GM18858 (cell line): Measurements from ENCODE around the gene OR4K14.
"Not testable (repeated sequence)": the region's sequence is repeated elsewhere in the genome, so short reads cannot be mapped to it uniquely, and the experiment has no call there.

Source experiments
- ATAC-seq: cut with Tn5 transposase; IDR thresholded peaks from one replicate; pipeline ENCODE4 v1.9.1; 2021; ENCODE audit not compliant: unreplicated experiment

OR4K14 gene

DNA sequence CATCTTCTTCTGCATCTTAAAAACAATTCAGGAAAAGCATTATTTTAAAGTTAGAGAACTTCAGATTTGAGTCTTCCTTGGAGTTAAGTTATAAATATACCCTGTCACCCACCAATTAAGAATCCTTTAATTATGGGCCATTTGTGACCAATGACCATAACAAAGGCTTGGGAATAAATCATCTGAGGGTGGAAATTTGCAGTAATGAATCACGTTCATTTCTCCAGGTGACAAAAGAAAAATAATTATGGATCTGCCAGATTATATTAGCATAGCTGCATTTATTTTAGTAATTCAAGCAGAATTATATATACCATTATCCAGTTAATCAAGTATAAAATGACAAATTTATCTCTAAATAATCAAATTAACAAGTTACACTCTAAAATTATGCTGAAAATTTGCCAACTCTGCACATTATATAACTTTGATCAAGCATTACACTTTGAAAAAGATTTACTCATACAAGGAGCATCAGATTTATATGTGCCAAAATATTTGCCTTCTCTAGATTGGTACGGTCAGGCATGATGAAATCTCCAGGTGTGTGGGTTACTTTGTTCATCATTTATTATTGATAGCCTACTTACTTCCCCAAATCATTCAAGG, at the start of gene OR4K14:
Gene OR4K14 (minus strand): TSS at position 51 of the 609 bp plus-strand sequence. CDS start 4,114 bp downstream, outside the sequence.
- no peak for ATAC-seq

DNA sequence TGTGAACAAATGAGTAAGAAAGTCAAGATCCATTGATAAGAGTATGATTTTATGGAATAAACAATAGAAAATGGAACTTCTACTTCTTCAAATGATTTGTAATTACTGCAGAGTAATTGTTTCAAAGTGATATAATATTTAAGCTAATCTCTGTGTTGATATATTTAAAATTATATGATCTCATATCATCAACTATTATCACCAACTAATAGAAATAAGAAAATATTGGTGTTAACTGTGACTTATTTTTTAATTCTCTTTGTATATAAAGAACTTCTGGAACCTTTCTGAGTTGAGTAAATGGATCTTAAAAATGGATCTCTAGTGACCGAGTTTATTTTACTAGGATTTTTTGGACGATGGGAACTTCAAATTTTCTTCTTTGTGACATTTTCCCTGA, 40.6 kb upstream of the OR4K14 start, which contains the start of gene OR4L1:
Gene OR4L1 (plus strand): TSS at position 301 of the 400 bp plus-strand sequence. CDS start 0 bp downstream, at position 301.
- ATAC-seq = no peak

DNA sequence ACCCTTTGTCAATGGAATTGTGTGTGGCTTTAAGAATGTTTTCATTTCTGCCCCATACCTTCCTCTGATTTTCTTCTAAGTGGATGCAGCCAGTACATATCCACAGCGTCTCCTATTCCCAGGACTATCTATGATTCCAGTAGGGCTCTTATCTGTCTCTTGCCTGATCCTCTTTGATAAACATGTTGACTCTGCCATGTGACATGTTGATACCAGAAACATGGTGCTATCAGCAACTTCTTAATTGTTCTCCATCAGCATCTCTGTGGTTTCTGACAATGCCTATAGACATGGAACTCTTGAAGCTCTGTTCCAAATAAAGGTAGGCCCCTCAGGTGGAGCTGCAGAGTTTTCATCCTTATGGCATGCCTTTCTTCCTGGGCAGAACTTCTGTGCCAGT, 29.1 kb upstream of the OR4K14 start:
- ATAC-seq = no peak

GRCh38 chr14:20044243-20044642, 25.1 kb upstream of the OR4K14 start:
- ATAC-seq = no peak

GRCh38 chr14:20035938-20036337, 16.8 kb upstream of the OR4K14 start, which contains the start of gene OR4K13:
Gene OR4K13, minus strand, starts transcription at chr14:20036038. Its CDS starts 1,280 bp downstream, at chr14:20034758.
- ATAC-seq = no peak

GRCh38 chr14:20035449-20035848, 16.3 kb upstream of the OR4K14 start:
- no peak for ATAC-seq

GRCh38 chr14:20031058-20031457, 12.0 kb upstream of the OR4K14 start:
- ATAC-seq = no peak

DNA sequence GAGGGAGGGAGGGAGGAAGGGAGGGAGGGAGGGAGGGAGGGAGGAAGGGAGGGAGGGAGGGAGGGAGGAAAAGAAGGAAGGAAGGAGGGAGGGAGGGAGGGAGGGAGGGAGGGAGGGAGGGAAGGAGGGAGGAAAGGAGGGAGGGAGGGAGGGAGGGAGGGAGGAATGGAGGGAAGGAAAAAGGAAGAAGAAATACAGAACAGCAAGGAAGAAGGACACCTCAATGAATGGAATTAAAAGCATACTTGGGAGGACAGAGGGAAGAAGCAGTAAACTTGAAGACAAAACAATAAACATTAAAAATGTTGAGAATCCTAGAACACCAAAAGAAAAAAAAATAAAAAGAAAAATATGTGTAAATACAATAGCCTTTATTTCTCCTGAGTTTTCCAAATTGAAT, 11.0 kb downstream of the OR4K14 start:
- no peak for ATAC-seq

DNA sequence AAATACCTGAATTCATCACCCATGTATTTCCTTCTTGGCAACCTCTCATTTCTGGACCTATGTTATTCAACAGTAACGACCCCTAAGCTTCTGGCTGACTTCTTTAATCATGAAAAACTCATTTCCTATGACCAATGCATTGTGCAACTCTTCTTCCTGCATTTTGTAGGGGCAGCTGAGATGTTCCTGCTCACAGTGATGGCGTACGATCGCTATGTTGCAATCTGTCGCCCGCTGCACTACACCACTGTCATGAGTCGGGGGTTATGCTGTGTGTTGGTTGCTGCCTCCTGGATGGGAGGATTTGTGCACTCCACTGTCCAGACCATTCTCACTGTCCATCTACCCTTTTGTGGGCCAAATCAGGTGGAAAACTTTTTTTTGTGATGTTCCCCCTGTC, 16.8 kb downstream of the OR4K14 start:
- no peak for ATAC-seq

- ATAC-seq = no peak
Measured at GRCh38 chr14:20001863-20002262, 17.2 kb downstream of the OR4K14 start, which contains the start of gene OR4Q2. Gene OR4Q2, plus strand, starts transcription at chr14:20002163.

DNA sequence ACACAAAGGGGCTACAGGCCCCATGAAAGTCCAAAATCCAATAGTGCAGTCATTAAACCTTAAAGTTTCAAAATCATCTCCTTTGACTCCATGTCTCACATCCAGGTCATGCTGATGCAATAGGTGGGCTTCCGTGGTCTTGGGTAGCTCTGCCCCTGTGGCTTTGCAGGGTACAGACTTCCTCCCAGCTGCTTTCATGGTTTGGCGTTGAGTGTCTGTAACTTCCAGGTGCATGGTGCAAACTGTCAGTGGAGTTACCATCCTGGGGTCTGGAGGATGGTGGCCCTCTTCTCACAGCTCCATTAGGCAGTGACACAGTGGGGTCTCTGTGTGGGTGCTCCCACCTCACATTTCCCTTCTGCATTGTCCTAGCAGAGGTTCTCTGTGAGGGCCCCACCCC, 25.7 kb downstream of the OR4K14 start:
- no peak for ATAC-seq

GRCh38 chr14:19975291-19975690, 43.8 kb downstream of the OR4K14 start, which contains the start of gene OR4K15:
Gene OR4K15, plus strand, starts transcription at chr14:19975591. Its CDS starts 0 bp downstream, at chr14:19975591.
- ATAC-seq = no peak

- no peak for ATAC-seq
Measured at GRCh38 chr14:19974844-19975243, 44.3 kb downstream of the OR4K14 start.

DNA sequence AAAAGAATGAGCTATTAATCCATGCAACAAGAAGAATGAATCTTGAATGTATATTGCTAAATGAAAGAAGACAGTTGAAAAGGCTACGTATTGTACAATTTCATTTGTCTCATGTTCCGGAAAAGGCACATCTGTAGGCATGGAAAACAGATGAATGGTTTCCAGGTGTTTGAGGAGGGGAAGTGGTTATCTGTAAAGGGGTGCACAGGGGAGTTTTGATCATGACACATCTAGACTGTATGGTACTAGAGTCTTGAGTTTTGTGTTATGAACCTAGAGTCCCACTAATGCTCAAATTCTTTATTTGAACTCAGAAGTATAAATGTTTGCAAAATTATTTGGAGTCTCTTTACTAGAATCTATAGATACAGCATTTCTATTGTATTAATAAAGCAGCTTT, 49.4 kb downstream of the OR4K14 start:
- ATAC-seq = not testable (repeated sequence)
